Activated T-helper 9 cell treated with anti-CD3 and anti-CD28 coated beads, Interleukin-2, amount 50 U/mL, for 16 hours (primary cell): ENCODE measurements around the gene GCHFR.

Experiments used
- DNase-seq: peaks from one replicate; pipeline ENCODE4 v3.0.0-alpha.2; 2020; ENCODE audit warnings: low read depth

GCHFR gene

GRCh38 chr15:40754883-40755811 is 8.7 kb upstream of the GCHFR start, which contains the start of gene RMDN3:
Gene RMDN3, minus strand, starts transcription at chr15:40755254. Its CDS starts 471 bp downstream, at chr15:40754783.
- peak; percentile 88 for DNase-seq

- no peak for DNase-seq
Observed at GRCh38 chr15:40755812-40756208, 8.1 kb upstream of the GCHFR start.

GRCh38 chr15:40756938-40757337 is 6.9 kb upstream of the GCHFR start:
- DNase-seq = no peak

- no peak for DNase-seq
Observed at GRCh38 chr15:40759961-40760360, 3.9 kb upstream of the GCHFR start.

GRCh38 chr15:40762919-40763800 is 708 bp upstream of the GCHFR start:
- DNase-seq = peak; percentile 16

DNA sequence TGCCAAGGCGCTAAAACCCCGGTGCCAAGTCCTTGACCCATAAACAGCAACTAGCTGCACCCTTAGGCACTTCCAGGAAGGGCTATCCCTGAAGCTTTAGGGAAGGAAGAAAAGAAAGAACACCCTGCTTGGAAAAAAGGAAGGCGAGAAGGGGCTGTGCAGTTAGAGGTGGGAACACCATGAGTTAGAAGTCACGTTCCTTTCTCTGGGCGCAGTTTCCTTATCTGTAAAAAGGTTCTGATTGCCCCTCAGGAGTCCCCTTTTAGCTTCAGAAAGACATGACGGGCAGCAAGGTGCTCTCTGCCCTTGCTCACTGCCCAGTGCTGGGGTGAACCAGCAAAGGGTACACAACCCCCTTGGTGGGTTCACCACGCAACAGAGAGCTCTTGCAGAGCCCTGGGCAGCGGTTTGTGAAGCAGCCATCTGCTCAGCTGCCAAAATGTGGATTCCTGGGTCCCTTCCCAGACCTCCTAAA is 798 bp downstream of the GCHFR start:
- no peak for DNase-seq

DNA sequence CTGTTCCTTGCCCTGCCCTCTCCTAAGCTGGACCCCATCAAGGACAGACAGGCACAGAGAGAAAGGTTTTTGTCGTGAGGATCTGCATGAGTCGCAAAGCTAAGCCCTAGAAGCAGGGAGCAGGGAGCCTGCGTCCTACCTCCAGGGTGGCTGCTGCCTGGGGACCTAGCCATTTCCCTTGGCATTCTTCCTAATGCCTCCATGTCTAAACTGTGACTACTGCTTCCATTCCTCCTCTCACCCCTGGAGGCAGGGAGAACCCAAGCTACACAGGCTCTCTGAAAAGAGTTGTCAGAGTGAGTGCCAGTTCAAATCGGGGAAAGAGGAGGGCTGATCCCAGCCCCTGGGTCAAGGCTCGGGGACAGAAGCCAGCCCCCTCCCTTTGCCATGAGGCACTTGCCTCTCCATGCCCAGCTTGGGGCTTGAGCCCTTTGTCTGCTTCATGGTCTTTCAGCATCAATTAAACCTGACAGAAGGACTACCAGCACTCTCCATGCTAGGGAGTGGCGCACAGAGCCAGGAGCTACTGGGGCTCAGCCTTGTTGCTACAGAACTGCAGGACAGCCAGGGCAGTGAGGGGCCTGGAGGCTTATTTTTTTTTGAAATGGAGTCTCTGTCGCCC is 2.4 kb downstream of the GCHFR start:
- no peak for DNase-seq

GRCh38 chr15:40766906-40767837 is 3.3 kb downstream of the GCHFR start:
- no peak for DNase-seq

DNA sequence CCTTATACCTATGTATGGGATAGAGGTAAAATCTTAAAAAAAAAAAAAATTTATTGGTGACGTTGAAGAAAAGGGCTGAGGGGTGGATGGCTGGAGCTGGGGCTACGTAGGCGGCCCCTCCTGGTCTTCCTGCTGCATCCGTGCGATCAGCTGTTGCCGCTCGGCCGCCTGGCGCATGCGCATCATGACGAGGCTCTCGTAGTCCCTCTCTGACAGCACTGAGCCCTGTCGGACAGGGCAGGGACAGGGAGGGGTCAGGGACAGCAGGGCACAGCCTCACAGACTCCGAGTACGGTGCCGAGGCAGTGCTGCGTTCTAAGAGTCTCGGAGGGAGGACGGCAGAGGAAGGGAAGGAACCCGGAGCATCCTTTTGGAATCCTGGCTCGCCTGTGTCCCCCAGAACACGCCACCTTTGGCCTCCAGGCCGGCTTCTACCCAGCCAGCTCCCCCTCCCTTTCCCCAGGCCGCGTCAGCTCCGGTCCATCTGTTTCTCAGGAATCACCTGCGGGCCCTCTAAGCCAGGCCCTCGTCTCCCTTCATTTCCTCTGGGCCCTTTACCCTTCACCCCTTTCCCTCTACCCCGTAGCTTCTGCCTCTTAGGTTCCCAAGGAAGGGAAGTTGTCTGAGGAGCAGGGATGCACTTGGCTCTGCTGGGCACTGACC is 4.1 kb downstream of the GCHFR start:
- no peak for DNase-seq

- no peak for DNase-seq
Observed at GRCh38 chr15:40768521-40769273, 4.8 kb downstream of the GCHFR start.

GRCh38 chr15:40769274-40770146 is 5.6 kb downstream of the GCHFR start, which contains the start of gene C15orf62:
Gene C15orf62, plus strand, starts transcription at chr15:40769980. Its CDS starts 516 bp downstream, at chr15:40770496.
- DNase-seq = no peak

- no peak for DNase-seq
Observed at GRCh38 chr15:40770147-40770721, 6.4 kb downstream of the GCHFR start.

DNA sequence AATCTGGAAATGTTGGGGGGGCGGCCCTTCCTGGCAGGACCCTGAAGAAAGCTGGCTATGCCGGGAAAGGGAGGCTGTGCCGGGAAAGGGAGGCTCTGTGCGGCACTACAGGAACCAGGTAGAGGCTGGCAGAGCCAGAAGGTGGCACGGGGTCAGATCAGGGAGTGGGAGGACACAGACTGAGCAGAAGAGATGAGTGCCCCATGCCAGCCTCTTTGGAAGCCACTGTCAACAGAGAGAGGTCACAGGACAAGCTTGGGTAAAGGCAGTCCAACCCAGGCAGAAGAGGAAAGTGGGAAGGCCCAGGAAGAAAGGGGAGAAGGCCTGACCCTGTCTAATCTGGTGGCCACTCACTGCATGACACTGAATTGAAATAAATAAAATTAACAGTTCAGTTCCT is 7.4 kb downstream of the GCHFR start:
- DNase-seq = no peak

GRCh38 chr15:40772014-40772413 is 8.1 kb downstream of the GCHFR start:
- no peak for DNase-seq

DNA sequence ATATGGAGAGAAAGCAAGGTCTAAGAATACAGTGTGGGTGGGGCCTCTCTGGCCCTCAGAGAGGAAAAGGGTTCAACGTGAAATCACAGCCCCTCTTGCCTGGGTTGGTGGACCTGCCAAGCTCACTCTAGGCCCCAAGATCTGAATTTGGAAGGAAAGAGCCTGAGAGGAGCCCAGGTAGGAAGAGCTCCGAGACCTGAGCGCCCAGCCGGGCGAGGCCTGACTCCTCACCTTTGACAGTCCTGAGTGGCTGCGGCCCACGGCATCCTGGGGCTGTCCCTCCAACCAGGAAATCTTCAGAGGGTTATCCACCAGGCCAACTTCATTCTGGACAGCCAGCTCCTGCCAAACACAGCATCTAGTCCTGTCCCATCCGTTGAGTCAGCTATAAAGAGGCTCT is 9.6 kb downstream of the GCHFR start:
- no peak for DNase-seq

DNA sequence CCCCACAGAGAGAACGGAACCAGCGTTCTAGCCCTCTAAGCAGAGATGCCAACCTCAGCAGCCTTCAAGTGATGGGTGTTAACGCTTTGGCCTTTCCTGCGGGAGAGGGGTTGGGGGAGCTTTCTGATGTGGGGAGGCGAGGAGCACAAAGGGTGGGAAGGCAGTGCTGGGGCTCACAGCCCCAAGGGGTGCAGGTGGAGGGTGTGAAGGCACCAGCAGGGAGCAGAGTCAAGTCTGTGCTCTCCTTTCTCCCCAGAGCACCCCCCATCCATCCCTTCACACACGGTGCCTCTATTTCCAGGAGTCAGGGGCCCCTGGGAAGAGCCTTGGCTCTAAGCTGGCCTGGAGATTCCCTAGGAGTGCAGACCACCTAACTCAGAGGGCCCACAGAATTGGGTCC is 10.0 kb downstream of the GCHFR start:
- DNase-seq = no peak

GRCh38 chr15:40775007-40775406 is 11.1 kb downstream of the GCHFR start:
- no peak for DNase-seq
